HEK293 (cell line): ENCODE measurements around the gene AP5S1.

Source experiments
- CTCF ChIA-PET: fragments of 350-600 bp; formaldehyde crosslinking; extraction: SDS; loops from one replicate; lab custom pipeline; 2021; ENCODE audit warnings: antibody characterized with exemption; lab: Yijun Ruan, JAX
- POLR2A ChIA-PET: fragments of 300-600 bp; formaldehyde crosslinking; extraction: SDS; loops from one replicate; lab custom pipeline; 2020; ENCODE audit warnings: antibody characterized with exemption, inconsistent platforms; lab: Yijun Ruan, JAX
- H3K27ac ChIP-seq: fragments of 200-500 bp; sonication (Bioruptor generic); 2 replicates; pipeline ENCODE4 v1.5.1; 2014; ENCODE audit warnings: low read depth, low read length, control low read depth, inconsistent platforms; ENCODE audit errors: extremely low read depth
- H3K36me3 ChIP-seq, 2 experiments: fragments of 200-500 bp in 1 of 2; sonication (Bioruptor generic) in 1 of 2; 1 replicate in 1 of 2; 2 replicates in 1 of 2; pipeline ENCODE4 v1.5.1; 2014 to 2017; ENCODE audit warnings: inconsistent platforms in 2 of 2, low read length in 2 of 2; ENCODE audit not compliant: control insufficient read depth in 2 of 2, insufficient read depth in 1 of 2
- H3K4me1 ChIP-seq: fragments of 200-500 bp; sonication (Bioruptor generic); 2 replicates; pipeline ENCODE4 v1.5.1; 2014; ENCODE audit warnings: mild to moderate bottlenecking, low read length, inconsistent platforms; ENCODE audit not compliant: control insufficient read depth, insufficient read depth
- H3K4me3 ChIP-seq: 2 replicates; pipeline ENCODE4 v1.5.1; 2011; ENCODE audit warnings: low read depth, mild to moderate bottlenecking, control low read depth, low read length, moderate library complexity
- H3K9me3 ChIP-seq: fragments of 200-500 bp; sonication (Bioruptor generic); 2 replicates; pipeline ENCODE4 v1.5.1; 2014; ENCODE audit warnings: low read depth, low read length, inconsistent platforms; ENCODE audit not compliant: control insufficient read depth, insufficient read depth
- GLIS1 ChIP-seq: fragments of 450-650 bp; formaldehyde crosslinking; IDR thresholded peaks from 2 replicates; pipeline ENCODE4 v1.5.1; 2016; ENCODE audit warnings: missing biosample characterization, missing genetic modification characterization
- GLIS2 ChIP-seq: fragments of 450-650 bp; formaldehyde crosslinking; IDR thresholded peaks from 2 replicates; pipeline ENCODE4 v1.5.1; 2016; ENCODE audit warnings: missing biosample characterization, missing genetic modification characterization
- KLF10 ChIP-seq: fragments of 450-650 bp; IDR thresholded peaks from 2 replicates; pipeline ENCODE4 v1.5.1; 2018; ENCODE audit warnings: missing biosample characterization, mild to moderate bottlenecking, missing genetic modification characterization
- KLF16 ChIP-seq: fragments of 450-650 bp; formaldehyde crosslinking; IDR thresholded peaks from 2 replicates; pipeline ENCODE4 v1.5.1; 2017; ENCODE audit warnings: missing biosample characterization, missing genetic modification characterization
- PRDM1 ChIP-seq: fragments of 450-650 bp; formaldehyde crosslinking; IDR thresholded peaks from 2 replicates; pipeline ENCODE4; 2016; ENCODE audit warnings: missing biosample characterization, missing genetic modification characterization
- SCRT2 ChIP-seq: fragments of 450-650 bp; formaldehyde crosslinking; IDR thresholded peaks from 2 replicates; pipeline ENCODE4 v1.5.1; 2016; ENCODE audit warnings: missing biosample characterization, missing genetic modification characterization
- SP7 ChIP-seq: fragments of 450-650 bp; formaldehyde crosslinking; IDR thresholded peaks from 2 replicates; pipeline ENCODE4 v1.5.1; 2016; ENCODE audit warnings: missing biosample characterization, missing genetic modification characterization
- YY2 ChIP-seq: fragments of 450-650 bp; formaldehyde crosslinking; IDR thresholded peaks from 2 replicates; pipeline ENCODE4 v1.5.1; 2016; ENCODE audit warnings: missing biosample characterization, missing genetic modification characterization
- ZBTB21 ChIP-seq: fragments of 450-650 bp; formaldehyde crosslinking; IDR thresholded peaks from 2 replicates; pipeline ENCODE4 v1.5.1; 2017; ENCODE audit warnings: missing biosample characterization, missing genetic modification characterization
- ZEB2 ChIP-seq: fragments of 450-650 bp; formaldehyde crosslinking; IDR thresholded peaks from 2 replicates; pipeline ENCODE4 v1.5.1; 2016; ENCODE audit warnings: missing biosample characterization, missing genetic modification characterization
- ZNF146 ChIP-seq: fragments of 450-650 bp; formaldehyde crosslinking; IDR thresholded peaks from 2 replicates; pipeline ENCODE4 v1.5.1; 2016; ENCODE audit warnings: missing biosample characterization, missing genetic modification characterization
- ZNF175 ChIP-seq: fragments of 450-650 bp; formaldehyde crosslinking; IDR thresholded peaks from 2 replicates; pipeline ENCODE4 v1.5.1; 2016; ENCODE audit warnings: missing biosample characterization, missing genetic modification characterization
- ZNF211 ChIP-seq: fragments of 450-650 bp; formaldehyde crosslinking; IDR thresholded peaks from 2 replicates; pipeline ENCODE4 v1.5.1; 2016; ENCODE audit warnings: low read depth, missing biosample characterization, missing genetic modification characterization
- ZNF324 ChIP-seq: fragments of 450-650 bp; formaldehyde crosslinking; IDR thresholded peaks from 2 replicates; pipeline ENCODE4 v1.5.1; 2016; ENCODE audit warnings: missing biosample characterization, missing genetic modification characterization
- ZNF341 ChIP-seq: fragments of 450-650 bp; formaldehyde crosslinking; IDR thresholded peaks from 2 replicates; pipeline ENCODE4; 2016; ENCODE audit warnings: low read depth, missing biosample characterization, missing genetic modification characterization
- ZNF423 ChIP-seq: fragments of 450-650 bp; formaldehyde crosslinking; IDR thresholded peaks from 2 replicates; pipeline ENCODE4 v1.5.1; 2016; ENCODE audit warnings: missing biosample characterization, missing genetic modification characterization
- ZNF544 ChIP-seq: fragments of 450-650 bp; formaldehyde crosslinking; IDR thresholded peaks from 2 replicates; pipeline ENCODE4 v1.5.0; 2017; ENCODE audit warnings: missing biosample characterization, missing genetic modification characterization
- ZNF571 ChIP-seq: fragments of 450-650 bp; formaldehyde crosslinking; IDR thresholded peaks from 2 replicates; pipeline ENCODE4 v1.5.0; 2017; ENCODE audit warnings: missing biosample characterization, missing genetic modification characterization
- ZNF596 ChIP-seq: fragments of 450-650 bp; IDR thresholded peaks from 2 replicates; pipeline ENCODE4 v1.5.0; 2018; ENCODE audit warnings: missing biosample characterization, mild to moderate bottlenecking, missing genetic modification characterization, moderate library complexity
- ZNF600 ChIP-seq: fragments of 450-650 bp; formaldehyde crosslinking; IDR thresholded peaks from 2 replicates; pipeline ENCODE4 v1.5.1; 2016; ENCODE audit warnings: missing biosample characterization, missing genetic modification characterization
- ZNF629 ChIP-seq: fragments of 450-650 bp; formaldehyde crosslinking; IDR thresholded peaks from 2 replicates; pipeline ENCODE4 v1.5.1; 2017; ENCODE audit warnings: missing biosample characterization, missing genetic modification characterization
- ZNF670 ChIP-seq: fragments of 450-650 bp; formaldehyde crosslinking; IDR thresholded peaks from 2 replicates; pipeline ENCODE4 v1.5.1; 2016; ENCODE audit warnings: missing biosample characterization, missing genetic modification characterization, low read depth
- ZNF791 ChIP-seq: fragments of 450-650 bp; formaldehyde crosslinking; IDR thresholded peaks from 2 replicates; pipeline ENCODE4 v1.5.1; 2016; ENCODE audit warnings: missing biosample characterization, missing genetic modification characterization
- TF ChIP-seq, protein P1 (sequence below): fragments of 450-650 bp; formaldehyde crosslinking; IDR thresholded peaks from 2 replicates; pipeline ENCODE4 v1.5.1; 2016; ENCODE audit warnings: missing biosample characterization, missing genetic modification characterization
- TF ChIP-seq, protein P2 (sequence below): fragments of 450-650 bp; formaldehyde crosslinking; IDR thresholded peaks from 2 replicates; pipeline ENCODE4 v1.5.1; 2016; ENCODE audit warnings: missing biosample characterization, missing genetic modification characterization

Gene AP5S1

DNA sequence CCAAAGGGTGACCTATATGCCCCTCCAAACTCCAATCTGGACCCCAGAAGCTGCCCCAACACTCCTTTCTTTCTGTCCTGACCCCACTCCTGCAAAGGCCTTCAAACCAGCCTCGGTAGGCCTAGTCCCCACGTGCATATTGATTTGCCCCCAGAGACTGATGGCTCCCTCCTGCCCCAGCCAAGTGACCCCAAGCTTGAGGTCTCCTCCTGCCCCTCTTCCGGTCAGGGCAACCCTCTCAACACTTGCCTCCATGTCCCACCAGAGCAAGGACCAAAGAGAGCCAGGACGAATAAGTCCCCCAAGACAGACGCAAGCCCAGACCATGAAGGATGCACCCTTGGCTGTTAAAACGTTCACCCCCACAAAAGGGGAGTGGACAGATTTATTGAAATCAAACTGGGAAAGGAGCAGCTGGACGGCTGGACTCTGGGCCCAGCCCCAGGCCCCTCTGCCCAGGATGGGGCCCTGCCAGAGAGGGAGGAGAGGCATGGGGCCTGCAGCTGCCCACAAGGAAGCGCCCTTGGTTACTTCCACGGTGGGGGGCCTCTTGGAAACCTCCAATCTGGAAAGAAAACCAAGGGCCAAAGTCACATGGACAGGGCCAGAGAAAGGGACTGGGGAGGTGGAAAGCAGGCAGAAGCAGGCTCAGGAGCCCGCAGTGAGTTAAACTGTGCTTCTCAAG lies 36.7 kb upstream of the AP5S1 start:
- POLR2A ChIA-PET, result interaction anchor here (0.6 to 3.3 kb wide), 3 partner anchors 16 to 75 kb away, joined by 3 to 33 read pairs (median 6); partner anchors contain the start of gene ADISSP
- H3K9me3 ChIP-seq, result no peaks in the 10 kb centered on the region
- no peak for TF ChIP-seq ZNF571 (tag by site-specific recombination)
- TF ChIP-seq ZNF341 (tag by site-specific recombination), result 0 out of 2 replicates have a peak, but pooled peaks have one; percentile 10
- peak; percentile 28; the same call in 1 of the 2 replicates for TF ChIP-seq GLIS1 (tag by site-specific recombination)
- H3K4me3 ChIP-seq, result no peak overlapping the region
- H3K27ac ChIP-seq, result 0 out of 2 replicates have a peak overlapping the region, but pooled peaks have one; percentile 24
- peaks cover 0 to 21% of the 10 kb centered on the region in 2 experiments; a peak in 2 of 3 replicates for H3K36me3 ChIP-seq
- CTCF ChIA-PET, result interaction anchor here (0.6 to 10.3 kb wide), 6 partner anchors 15 to 133 kb away, joined by 3 to 142 read pairs (median 4); partner anchors contain the start of gene AP5S1
- H3K4me1 ChIP-seq, result peaks cover 15% of the 10 kb centered on the region; the same call in 1 of the 2 replicates

DNA sequence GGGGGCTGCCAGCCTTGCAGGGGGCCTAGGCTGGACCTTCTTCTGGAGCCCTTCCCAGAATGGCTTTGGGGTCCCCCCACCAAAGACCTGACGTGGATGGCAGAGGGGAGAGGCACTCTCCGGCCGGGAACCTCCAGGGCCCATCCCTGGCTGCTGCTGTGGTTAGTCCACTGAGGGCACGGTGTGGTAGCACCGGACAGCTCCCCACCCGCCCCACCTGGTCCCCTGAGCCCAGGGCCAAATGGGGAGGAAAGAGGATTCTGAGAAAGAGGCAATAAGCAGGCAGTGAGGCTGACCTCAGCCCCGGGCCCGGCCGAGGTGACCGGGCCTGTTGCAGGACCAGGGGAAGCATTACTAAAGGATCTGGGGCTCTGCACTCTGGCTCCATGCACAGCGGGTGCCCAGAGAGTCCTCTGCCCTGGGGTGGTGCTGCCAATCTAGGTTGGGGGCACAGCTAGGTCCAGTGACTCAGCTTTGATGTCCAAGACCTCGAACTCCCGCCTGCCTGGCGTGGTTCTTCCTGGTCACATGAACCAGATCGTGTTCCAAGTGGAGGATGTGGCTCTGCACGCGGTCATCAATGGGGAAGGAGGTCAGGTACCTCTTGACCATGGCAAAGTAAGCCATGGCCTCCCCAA lies 36.0 kb upstream of the AP5S1 start:
- peak; percentile 37; the same call in 1 of the 2 replicates for TF ChIP-seq GLIS2 (tag by site-specific recombination)
- TF ChIP-seq, protein P1, sequence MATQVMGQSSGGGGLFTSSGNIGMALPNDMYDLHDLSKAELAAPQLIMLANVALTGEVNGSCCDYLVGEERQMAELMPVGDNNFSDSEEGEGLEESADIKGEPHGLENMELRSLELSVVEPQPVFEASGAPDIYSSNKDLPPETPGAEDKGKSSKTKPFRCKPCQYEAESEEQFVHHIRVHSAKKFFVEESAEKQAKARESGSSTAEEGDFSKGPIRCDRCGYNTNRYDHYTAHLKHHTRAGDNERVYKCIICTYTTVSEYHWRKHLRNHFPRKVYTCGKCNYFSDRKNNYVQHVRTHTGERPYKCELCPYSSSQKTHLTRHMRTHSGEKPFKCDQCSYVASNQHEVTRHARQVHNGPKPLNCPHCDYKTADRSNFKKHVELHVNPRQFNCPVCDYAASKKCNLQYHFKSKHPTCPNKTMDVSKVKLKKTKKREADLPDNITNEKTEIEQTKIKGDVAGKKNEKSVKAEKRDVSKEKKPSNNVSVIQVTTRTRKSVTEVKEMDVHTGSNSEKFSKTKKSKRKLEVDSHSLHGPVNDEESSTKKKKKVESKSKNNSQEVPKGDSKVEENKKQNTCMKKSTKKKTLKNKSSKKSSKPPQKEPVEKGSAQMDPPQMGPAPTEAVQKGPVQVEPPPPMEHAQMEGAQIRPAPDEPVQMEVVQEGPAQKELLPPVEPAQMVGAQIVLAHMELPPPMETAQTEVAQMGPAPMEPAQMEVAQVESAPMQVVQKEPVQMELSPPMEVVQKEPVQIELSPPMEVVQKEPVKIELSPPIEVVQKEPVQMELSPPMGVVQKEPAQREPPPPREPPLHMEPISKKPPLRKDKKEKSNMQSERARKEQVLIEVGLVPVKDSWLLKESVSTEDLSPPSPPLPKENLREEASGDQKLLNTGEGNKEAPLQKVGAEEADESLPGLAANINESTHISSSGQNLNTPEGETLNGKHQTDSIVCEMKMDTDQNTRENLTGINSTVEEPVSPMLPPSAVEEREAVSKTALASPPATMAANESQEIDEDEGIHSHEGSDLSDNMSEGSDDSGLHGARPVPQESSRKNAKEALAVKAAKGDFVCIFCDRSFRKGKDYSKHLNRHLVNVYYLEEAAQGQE (tag by site-specific recombination), result peak; percentile 78
- TF ChIP-seq, protein P2, sequence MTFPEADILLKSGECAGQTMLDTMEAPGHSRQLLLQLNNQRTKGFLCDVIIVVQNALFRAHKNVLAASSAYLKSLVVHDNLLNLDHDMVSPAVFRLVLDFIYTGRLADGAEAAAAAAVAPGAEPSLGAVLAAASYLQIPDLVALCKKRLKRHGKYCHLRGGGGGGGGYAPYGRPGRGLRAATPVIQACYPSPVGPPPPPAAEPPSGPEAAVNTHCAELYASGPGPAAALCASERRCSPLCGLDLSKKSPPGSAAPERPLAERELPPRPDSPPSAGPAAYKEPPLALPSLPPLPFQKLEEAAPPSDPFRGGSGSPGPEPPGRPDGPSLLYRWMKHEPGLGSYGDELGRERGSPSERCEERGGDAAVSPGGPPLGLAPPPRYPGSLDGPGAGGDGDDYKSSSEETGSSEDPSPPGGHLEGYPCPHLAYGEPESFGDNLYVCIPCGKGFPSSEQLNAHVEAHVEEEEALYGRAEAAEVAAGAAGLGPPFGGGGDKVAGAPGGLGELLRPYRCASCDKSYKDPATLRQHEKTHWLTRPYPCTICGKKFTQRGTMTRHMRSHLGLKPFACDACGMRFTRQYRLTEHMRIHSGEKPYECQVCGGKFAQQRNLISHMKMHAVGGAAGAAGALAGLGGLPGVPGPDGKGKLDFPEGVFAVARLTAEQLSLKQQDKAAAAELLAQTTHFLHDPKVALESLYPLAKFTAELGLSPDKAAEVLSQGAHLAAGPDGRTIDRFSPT (tag by site-specific recombination), result peak; percentile 67
- peak; percentile 58; the same call in 1 of the 2 replicates for TF ChIP-seq ZNF600 (tag by site-specific recombination)
- TF ChIP-seq KLF16 (tag by site-specific recombination), result no peak
- Histone ChIP-seq H3K4me1 (peaks cover 17% of the 10 kb centered on the region; the same call in 1 of the 2 replicates), H3K36me3 (peaks cover 0 to 21% of the 10 kb centered on the region in 2 experiments; a peak in 2 of 3 replicates), H3K27ac (0 out of 2 replicates have a peak overlapping the region, but pooled peaks have one; percentile 24), H3K9me3 (no peaks in the 10 kb centered on the region), H3K4me3 (no peak overlapping the region)
- POLR2A ChIA-PET, result interaction anchor here (0.6 to 3.9 kb wide), 3 partner anchors 30 to 75 kb away, joined by 3 to 30 read pairs (median 6); partner anchors contain the start of gene AP5S1
- CTCF ChIA-PET, result interaction anchor here (0.6 to 10.3 kb wide), 5 partner anchors 10 to 132 kb away, joined by 3 to 142 read pairs (median 4); partner anchors contain the start of gene AP5S1

DNA sequence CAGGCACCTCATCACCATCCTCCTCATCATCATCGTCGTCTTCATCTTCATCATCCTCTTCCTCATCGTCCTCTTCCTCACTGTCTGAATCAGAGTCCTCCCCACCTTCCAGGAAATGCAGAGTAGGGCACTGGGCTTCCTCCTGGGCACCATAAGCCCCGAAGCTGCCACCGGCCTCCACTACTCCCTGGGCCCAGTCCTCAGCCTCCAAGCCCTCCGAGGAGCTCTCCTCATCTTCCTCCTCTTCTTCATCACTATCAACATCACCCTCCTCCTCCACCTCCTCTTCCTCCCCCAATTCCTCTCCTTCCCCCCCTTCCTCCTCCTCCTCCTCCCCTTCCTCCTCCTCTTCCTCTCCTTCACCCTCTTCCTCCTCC lies 35.5 kb upstream of the AP5S1 start:
- Histone ChIP-seq H3K9me3 (no peaks in the 10 kb centered on the region), H3K27ac (no peak overlapping the region), H3K4me3 (no peak overlapping the region), H3K36me3 (peaks cover 0 to 21% of the 10 kb centered on the region in 2 experiments; a peak in 2 of 3 replicates), H3K4me1 (peaks cover 17% of the 10 kb centered on the region; the same call in 1 of the 2 replicates)
- POLR2A ChIA-PET, result interaction anchor here (3.9 kb wide), 1 partner anchor 35 kb away, joined by 30 read pairs; the partner anchor contains the start of gene AP5S1
- CTCF ChIA-PET, result interaction anchor here (1.0 to 10.3 kb wide), 4 partner anchors 11 to 108 kb away, joined by 3 to 142 read pairs (median 4); partner anchors contain the start of gene AP5S1
- TF ChIP-seq ZNF211 (no peak), ZNF670 (tag by site-specific recombination) (no peak), SCRT2 (tag by site-specific recombination) (no peak), ZBTB21 (tag by site-specific recombination) (no peak), ZNF629 (no peak), ZNF324 (no peak), ZNF596 (tag by site-specific recombination) (no peak), ZNF544 (no peak), PRDM1 (tag by site-specific recombination) (no peak), KLF10 (tag by site-specific recombination) (no peak), ZNF791 (tag by site-specific recombination) (no peak), ZNF423 (tag by site-specific recombination) (no peak), SP7 (tag by site-specific recombination) (0 out of 2 replicates have a peak, but pooled peaks have one; percentile 13), YY2 (peak; percentile 14; the same call in 1 of the 2 replicates), ZNF175 (no peak), ZNF146 (tag by site-specific recombination) (0 out of 2 replicates have a peak, but pooled peaks have one; percentile 23), ZEB2 (tag by site-specific recombination) (0 out of 2 replicates have a peak, but pooled peaks have one; percentile 21)
